DMS153 treated with DMSO at 0.1 percent for 48 hours (cell line): ENCODE measurements around the gene PLEKHA7.
"Not testable (repeated sequence)": the region's sequence is repeated elsewhere in the genome, so short reads cannot be mapped to it uniquely, and the experiment has no call there.

Experiments used
- DNase-seq: peaks from one replicate; lab custom pipeline; 2025; ENCODE audit not compliant: unreplicated experiment; lab: John Stamatoyannopoulos, UW

PLEKHA7 gene

DNA sequence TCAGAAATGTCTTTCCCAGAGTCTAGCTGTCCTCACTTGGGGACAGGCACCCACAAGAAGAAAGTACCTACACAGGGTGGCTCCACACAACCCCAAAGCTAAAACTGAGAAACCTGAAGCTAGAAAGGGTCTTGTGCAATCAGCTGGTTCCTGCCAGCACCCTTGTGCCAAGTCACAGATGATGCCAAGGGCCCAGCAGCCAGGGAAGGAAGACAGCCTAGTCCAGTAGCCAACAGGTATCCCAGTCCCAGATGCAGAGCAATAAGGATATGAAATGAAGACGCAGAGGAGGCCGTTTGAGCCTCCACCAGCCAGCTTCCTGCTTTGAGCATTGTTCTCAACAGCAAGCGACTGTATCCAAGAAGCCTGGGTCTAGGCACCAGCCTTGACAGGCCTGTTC is 6.1 kb downstream of the PLEKHA7 start:
- DNase-seq: no peak

DNA sequence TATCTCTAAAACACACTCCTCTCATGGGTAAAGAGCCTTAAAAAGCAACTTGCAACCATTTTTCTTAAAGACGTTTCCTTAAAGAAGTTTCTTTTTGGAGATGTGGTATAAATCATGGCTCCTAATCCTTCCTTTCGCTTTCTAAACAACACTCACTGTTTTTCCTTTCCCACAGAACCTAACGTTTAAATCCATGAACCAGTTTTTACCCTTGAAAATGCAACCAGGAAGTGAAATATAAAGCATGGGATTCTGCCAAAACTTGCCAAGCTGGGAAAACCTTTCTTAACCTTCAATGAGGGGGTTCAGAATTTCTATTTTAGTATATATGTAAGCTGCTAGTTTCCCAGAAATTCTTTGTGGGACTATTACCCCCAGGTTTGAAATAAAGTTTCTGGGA is 8.6 kb downstream of the PLEKHA7 start:
- no peak for DNase-seq

GRCh38 chr11:17004486-17005148 is 9.6 kb downstream of the PLEKHA7 start:
- no peak for DNase-seq

GRCh38 chr11:17003426-17003825 is 10.8 kb downstream of the PLEKHA7 start:
- no peak for DNase-seq

DNA sequence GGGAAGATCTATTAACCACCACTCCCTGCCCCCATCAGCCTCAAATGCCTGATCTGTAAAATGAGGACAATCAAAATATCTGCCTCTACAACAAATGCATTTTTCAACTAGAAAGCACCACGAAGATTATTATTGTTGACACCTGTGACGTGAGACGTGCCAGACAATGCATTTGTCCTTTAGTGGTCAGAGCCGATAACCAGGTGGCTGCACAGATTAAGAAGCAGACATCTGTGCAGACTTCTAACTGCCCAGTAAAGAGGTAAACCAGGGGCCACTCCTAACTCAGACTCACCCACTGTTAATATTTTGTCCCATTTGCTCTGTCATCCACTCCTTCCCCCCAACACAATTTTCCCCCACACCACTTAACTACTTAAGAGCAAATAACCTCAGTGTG is 11.7 kb downstream of the PLEKHA7 start:
- DNase-seq: no peak

DNA sequence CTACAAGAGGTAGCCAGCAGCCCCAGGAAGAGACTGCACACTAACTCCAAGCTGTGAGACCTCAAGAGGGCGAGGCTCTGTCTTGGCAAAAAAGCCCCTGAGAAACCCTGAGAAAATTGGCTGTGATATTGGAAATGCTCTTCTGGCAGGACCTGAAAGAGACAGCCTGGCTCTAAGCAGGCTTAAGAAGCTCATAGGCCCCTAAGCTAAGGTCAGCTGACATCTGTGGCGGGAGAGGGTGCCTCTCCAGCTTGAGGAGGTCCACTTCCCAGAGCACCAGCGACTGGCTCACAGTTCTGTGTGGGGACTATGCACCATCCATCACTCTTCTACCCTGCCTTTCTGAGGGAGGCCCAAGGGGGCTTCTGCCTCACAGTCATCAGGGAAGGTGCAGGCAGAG is 12.4 kb downstream of the PLEKHA7 start:
- DNase-seq: no peak

DNA sequence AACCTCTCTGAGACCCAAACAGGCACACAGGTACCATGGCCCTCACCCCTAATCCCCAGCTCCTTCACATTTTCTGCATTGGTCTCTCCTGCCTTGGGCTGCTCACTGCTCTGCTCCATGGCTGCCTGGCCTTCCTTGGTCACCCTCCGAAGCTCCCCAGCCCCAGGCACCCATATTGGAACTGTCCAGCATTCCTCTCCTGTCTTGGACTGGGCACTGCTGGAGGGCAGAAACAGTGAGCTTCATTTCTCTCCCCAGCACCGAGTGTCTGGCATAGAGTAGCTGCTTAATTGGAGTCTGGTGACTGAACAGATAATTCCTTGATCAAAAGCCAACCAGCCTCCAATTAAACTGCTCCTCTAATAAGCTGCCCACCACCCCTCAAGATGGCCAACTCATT is 13.2 kb downstream of the PLEKHA7 start:
- no peak for DNase-seq

DNA sequence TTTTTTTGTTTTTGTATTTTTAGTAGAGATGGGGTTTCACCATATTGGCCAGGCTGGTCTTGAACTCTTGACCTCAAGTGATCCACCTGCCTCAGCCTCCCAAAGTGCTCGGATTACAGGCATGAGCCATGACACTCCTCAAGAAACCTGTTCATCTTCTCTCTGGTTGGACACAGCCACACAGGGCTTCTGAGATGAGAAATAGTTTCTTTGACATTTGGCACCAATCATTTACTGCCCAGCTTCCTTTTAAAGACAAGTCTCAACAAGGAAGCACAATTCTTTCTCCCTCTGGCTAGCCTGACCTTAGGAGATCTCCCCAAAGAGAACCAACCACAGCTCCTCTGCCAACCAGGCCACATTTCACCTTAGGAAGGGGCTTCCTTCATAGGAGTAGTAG is 14.0 kb downstream of the PLEKHA7 start:
- not testable (repeated sequence) for DNase-seq

- no peak for DNase-seq
These were observed 15.1 kb downstream of the PLEKHA7 start for GRCh38 chr11:16999116-16999515.

- DNase-seq: no peak
These were observed 16.6 kb downstream of the PLEKHA7 start for GRCh38 chr11:16997624-16998023.

DNA sequence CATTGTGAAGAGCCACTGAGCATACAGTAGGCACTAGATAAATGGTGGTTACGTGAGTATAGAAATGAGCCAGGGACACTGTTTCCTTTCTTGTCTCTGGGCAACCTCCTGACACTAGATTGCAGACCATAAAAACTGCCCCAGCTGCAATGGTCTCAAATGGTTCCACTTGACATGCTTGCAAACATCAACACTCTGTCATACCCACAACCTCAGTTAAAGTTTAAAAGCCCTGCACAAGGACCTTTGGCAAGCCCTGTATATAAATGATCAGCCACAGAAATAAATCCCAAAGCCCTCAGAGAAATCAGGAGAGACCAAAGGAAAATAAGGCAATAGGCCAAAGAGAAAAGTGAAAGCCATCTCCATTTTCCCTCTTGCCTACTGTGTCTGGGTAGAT is 20.7 kb downstream of the PLEKHA7 start:
- no peak for DNase-seq

DNA sequence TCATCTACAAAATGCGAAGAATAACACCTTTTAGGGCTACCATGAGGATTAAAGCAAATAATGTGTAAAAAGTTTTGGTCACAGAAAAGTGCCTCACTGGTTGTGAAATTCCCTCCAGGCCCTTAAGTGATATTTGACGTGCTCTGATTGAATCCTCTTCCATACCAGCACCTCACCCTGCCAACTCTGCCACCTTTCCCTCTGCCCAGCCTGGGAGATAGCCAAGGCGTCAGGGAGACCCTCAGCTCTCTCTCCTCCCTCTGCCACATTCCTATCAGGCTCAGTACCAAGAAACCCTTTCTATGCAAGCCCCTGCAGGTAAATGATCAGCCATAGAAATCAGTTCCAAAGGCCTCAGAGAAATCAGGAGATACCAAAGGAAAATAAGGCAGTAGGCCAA is 21.4 kb downstream of the PLEKHA7 start:
- DNase-seq: no peak

DNA sequence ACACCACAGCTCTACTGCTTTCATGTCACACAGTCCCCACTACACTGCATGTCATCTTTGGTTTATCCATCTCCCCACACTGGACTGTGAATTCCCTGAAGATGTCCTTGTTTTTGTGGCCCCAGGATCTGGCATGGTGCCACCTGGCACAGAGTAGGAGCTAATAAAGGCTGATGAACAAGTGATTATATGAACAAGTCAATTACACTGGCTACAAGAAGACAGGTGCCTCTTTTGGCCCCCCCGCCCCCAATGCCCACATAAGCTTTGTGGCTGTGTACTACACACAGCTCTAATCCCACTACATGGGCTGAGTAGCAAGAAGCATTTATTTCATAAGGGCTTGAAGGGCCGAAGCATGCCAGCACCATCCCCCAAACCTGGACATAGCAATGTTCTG is 24.7 kb downstream of the PLEKHA7 start:
- DNase-seq: no peak

- no peak for DNase-seq
These were observed 27.0 kb downstream of the PLEKHA7 start for GRCh38 chr11:16987205-16987568.

DNA sequence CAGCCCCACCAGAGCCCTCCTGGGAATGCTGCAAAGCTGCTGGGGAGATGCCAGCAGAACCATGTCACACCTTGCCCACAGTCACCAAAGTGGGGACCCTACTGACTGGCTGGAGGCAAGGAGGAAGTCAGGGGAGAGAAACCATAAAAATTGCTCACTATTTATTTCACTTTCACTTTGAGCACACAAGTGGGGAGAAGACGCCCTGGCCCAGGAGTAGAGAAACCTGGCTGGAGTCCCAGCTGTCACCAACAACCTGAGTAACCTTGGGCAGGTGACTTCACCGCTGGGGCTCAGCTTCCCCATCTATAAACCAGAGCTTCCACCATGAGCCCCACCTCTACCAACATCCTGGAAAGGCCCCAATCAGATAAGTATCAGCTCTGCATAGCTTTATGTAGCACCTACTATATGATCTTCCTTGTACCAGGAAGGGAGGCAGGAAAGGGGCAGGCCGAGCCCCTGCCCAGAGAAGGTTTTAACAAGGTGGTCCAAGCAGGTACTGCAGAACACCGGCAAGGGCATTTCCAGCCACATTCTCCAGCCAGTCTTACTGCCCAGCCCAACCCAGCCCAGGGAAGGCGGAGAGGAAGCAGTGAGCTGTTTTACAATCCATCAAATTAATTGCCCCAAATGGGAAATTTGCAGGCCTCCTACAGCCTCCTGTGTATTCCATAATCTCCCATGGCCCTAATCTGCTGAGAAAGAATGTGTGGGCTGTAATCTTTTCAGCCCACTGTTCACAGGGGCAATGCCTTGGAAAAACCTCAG is 27.6 kb downstream of the PLEKHA7 start:
- DNase-seq: no peak

GRCh38 chr11:16985297-16985696 is 28.9 kb downstream of the PLEKHA7 start:
- no peak for DNase-seq

GRCh38 chr11:16984229-16984628 is 30.0 kb downstream of the PLEKHA7 start:
- no peak for DNase-seq

GRCh38 chr11:16982809-16983208 is 31.4 kb downstream of the PLEKHA7 start:
- no peak for DNase-seq

GRCh38 chr11:16982256-16982671 is 31.9 kb downstream of the PLEKHA7 start:
- no peak for DNase-seq

- DNase-seq: peak; percentile 20
These were observed 32.5 kb downstream of the PLEKHA7 start for GRCh38 chr11:16981651-16982194.

DNA sequence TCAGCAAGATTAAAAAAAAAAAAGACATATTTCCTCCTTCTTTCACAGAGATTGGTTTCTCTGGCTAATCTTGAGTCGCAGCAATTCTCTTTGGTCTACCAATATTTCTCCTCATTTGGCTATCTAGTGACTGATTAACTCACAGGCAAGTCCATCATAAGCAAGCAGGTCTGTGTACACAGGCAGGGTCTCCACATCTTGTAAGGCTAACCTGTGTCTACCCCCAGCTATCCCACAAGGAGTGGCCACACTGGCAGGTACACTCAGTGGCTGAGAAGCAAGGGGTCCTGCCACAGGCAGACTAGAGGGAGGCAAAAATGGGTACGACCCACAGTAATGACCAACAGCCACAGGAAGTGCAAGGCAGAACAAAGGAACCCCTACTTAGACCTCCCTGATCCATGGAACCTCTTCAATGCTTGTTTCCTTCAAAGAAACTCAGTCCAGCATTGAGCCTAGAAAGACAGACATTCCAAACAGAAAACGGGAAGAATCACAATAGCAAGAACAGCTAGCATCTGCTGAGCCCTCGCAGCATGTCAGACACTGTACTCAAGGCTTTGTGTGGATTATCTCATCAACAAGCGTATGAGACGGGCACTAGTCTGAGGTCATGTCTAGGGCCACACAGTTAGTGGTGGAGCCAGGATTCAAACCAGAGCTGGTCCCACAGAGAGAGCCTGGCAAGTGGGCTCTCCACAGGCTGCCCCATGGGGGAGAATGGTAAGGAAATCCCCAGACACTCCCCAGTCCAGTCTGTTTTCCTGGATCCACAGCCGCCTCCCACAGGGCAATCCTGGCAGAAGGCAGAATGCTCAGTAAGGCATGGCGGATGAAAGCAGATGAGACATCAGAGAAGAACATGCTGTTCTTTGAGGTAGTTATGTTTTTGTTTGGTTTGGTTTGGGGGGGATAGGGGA is 34.3 kb downstream of the PLEKHA7 start:
- no peak for DNase-seq

DNA sequence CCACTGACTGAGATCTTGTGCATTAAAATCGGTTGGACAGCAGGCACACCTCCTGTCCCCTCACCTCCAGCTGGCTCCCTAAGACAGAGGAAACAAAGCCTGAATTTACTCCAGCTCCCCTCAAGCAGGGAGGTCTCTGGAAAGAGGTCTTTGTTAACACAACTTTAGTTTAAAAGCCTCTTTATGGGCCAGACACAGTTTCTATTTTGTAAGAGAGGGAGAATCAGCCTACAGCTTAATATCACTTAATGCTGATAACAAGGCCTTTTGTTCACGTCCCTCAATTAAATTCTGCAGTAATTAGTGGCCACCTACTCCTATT is 36.3 kb downstream of the PLEKHA7 start:
- no peak for DNase-seq
